Right hindlimb (tissue), 1 donor: ENCODE measurements around the gene ADGB.

ENCODE experiments used
- DNase-seq: peaks from one replicate; pipeline ENCODE4 v3.0.0-alpha.2; 2018

Gene ADGB

DNA sequence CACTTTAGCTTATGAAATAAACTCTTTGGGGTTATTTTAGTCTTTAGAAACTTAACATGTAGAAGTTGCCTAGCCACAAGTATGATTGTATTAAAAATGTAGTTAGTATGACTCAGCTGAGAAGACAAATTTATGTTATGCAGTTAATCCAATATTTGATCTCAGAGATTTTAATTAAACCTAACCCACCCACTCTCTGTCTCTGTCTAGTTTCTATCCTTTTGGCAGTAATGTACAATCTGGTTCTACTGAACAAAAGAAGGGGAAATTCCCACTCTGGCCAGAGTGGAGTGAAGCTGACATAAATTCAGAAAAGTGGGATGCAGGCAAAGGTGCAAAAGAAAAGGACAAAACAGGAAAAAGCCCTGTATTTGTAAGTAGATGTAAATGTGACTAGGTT lies 36.4 kb downstream of the ADGB start:
- no peak for DNase-seq

DNA sequence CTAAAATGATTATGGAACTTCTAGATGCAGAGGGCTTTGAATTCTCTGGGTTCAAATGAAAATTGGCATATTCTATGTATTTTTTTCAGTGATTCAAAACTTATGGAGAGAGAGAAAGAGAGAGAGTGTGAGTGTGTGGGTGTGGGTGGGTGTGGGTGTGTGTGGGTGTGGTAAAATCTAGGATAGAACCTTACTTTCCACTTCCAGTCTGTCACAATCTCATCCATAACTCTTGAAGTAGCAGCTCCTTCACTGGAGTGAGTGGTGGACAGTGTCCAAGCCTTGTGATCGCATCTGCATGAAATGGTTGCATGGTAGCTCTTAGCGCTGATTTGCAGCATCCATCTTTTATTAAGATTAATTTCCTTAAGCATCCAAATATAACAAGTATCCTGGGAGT lies 37.7 kb downstream of the ADGB start:
- DNase-seq: no peak

DNA sequence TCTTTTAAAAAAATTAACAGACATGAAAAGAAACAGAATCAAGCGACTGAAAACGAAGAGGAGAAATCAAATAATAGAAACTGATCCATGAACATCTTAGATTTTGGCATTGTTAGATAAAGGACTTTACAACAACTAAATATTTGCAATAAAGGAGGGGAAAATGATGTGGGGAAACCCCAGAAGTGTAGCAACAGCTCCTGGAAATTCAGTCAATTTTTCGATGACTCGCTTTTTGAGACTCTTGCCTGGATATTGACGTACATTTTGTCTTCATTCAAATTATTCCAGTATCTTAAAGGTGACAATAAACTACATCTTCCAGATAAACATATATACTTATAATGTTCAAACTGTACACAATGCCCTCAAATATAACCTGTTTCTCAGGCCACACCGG lies 44.1 kb downstream of the ADGB start:
- DNase-seq: no peak

DNA sequence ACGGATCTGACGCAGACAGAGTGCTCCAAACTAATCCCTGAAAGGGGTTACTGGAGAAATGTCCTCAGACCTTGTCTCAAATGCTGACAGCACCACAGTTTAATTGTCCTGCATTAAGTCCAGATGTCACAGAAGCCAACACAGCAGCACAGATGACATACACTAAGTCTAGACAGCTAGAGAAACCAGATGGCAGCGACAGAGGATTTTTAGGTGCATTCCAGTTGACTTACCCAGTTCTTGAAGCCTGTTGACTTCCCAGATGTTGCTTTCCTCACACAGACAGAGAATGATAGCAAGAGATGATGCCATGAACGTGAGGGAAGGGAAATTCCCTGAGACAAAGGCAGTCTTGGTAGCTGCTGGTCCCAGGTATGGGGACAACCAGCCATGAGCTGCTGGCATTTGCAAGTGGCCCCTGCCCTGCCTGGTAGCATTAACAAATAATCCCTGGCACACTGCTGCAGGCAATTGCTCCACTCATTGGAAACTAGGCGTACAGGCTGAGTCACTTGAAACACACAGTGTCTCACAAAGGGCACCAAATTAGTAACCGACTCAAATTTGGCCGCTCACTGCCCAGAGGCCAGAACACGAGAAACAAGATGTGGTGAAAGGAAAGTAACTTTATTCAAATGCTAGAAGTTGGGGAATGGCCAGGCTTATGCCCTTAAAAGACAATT lies 52.2 kb downstream of the ADGB start:
- no peak for DNase-seq

DNA sequence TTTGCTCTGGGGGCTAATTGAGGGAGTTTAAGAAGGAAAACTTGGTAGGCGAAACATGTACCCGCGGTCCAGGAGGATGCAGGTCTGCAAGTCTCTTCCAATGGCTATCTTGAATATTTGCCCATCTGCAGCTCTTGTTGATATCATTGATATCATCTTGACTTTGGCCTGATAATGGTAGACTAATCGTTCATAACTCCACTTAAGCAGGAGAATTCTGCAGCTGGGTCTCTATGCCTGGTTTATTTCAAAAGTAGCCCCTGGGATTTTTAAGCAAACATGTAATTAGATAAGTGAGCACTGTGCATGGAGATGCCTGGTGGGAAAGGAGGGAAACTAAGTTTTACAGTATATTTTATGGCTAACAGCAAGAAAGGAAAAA lies 52.7 kb downstream of the ADGB start:
- no peak for DNase-seq

DNA sequence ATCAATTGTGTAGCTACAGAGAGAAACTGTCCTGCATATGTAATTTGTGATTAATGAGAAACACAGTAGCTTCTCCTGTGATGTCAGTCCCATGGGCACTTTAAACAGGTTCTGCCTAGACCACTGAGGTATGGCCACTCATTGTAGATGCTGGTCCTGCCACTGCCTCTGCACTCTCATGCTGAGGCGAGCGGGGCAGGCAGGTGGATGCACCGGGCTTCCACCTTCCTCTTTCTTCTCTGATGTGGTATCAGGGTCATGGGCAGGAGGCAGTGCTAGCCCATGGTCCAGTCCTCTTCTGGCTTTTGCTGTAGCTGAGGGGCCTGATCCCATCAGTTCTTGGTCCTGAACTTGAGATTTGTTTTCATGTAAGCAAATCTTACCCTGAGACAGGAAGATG lies 58.7 kb downstream of the ADGB start:
- DNase-seq: no peak

DNA sequence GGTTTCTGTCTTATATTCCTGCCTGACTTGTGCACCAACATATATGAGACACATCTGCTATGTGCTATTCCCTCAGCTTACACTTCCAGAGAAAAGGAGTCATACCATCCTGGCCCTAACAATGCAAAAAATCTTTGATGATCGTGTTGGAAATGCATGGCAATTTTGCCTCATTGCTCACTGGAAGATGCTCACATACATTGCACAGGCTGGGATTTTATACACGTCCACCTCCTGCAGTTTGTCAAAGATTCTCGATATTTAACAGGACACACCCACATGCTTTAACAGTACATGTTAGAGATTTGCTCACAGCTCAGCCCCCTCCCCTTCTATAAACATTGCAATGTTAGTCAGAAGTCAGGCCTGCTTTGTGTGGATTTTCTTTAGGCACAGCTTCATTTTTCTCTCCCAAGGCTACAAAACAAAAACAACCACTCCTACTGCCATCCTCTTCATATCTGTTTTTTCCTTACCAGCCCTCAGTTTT lies 66.1 kb downstream of the ADGB start:
- no peak for DNase-seq

DNA sequence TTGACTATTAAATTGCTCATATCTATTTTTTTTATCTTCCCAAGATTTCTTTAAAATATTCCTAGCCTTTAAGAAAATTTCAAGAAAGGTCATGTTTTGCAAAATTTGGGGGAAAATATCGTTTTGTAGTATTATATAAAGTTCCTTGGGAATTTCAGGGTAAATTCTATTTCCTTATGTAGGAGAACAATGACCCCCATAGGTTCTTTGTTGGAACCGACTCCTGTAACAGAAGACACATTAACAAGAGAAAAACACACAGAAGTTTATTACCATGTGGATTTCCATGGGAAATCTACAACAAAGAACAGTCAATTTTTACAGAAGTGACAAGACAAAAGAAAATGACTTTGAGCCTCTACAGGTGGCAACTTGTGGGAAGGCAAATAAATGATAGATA lies 68.1 kb downstream of the ADGB start:
- no peak for DNase-seq

DNA sequence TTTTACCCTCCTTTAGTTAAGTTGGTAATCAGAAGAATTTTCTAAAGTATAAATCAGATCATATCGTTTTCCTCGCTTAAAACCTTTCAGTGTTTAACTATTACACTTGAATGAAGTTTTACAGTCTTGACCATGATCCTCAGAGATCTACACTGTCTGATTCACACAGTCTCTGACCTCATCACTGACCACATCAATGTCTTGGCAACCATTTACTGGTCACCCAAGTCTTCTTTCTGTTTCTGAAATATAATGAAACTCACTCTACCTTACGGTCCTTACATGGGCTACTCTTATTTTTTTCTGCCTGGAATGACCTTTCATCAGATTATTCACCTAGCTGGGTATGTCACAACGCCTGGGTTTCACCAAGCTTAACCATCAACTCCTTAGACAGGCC lies 71.4 kb downstream of the ADGB start:
- no peak for DNase-seq

DNA sequence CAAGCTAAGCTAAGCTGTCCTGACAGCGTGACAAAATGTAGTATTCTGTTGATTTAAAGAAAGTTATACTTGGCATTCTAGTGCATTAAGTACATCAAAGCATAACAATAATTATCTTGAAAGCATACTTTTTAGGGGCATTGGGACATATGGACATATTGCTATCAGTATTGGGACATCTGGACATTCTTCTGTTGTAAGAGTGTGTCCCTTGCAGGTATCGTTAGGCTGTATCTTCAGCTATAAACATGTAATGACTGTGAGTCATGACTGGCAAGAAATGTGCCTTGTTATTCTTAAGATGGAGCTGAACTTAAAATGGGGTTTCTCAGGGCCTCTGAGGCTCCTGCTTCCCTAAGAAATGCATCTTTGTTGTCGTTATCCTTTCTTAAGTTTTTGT lies 74.3 kb downstream of the ADGB start:
- DNase-seq: no peak

DNA sequence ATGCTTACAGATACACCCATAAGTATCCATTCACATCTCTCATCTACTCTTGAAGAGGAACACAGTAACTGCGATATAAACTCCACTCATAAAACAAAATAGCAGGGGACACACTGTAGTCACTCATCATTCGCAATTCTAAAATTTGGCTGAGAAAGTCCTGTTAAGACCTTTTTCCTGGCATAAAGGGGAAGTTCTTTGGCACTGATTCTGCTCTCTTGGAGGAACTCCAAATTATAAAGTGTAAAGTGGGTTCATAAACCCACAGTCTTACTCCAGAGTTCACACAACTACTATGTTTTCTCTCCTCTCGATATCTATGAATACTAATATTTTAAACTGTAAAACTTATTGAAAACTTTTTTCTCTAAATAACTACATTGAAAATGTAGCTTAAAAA lies 80.6 kb downstream of the ADGB start:
- no peak for DNase-seq

DNA sequence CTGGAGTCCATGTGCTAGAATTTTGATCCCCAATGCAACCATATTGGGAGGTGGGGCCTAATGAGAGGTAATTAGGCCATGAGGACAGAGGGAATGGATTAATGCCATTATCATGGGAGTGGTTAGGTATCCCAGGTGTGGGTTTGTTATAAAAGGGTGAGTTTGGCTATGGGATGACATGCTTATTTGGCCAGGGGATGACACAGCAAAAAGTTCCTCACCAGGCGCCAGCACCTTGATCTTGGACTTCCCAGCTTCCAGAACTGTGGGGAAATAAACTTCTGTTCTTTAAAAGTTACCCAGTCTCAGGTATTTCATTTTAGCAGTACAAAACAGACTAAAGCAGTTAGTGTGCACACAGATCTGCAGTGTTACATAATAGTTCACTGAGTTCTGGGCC lies 84.1 kb downstream of the ADGB start:
- no peak for DNase-seq

DNA sequence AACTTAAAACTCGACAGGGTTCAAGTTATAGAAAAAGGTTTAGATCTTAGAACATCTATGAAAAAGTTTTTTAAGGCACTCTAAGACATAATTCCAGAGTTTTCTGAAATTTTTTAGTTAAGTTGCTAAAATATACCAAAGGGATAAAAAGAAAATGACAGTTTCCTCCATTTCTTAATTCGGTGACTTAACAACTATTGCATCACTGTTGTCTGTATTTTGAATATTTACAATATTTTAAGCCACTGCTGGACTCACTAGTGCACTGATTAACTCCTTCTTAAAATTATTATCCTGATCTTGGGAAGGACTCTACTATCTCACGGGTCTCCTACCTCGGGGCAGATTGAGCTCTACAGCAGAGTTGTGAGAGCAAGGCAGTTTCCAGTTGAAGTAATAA lies 91.0 kb downstream of the ADGB start:
- DNase-seq: no peak

DNA sequence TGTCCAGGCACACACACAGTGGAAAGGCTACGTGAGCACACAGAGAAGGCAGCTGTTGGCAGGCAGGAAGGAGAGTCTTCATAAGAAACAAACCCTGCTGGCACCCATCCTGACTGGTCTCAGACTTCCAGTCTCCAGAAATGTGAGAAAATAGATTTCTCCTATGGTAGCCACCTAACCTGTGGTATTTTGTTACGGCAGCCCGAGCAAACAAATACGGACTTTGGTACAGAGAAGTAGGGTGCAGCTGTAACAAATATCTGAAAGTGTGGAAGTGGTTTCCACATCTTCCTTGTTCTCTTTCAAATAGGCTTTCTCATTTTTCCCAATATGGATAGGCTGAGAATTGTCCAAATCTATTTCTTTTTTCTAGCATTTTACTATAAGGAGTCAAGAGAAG lies 94.6 kb downstream of the ADGB start:
- no peak for DNase-seq

DNA sequence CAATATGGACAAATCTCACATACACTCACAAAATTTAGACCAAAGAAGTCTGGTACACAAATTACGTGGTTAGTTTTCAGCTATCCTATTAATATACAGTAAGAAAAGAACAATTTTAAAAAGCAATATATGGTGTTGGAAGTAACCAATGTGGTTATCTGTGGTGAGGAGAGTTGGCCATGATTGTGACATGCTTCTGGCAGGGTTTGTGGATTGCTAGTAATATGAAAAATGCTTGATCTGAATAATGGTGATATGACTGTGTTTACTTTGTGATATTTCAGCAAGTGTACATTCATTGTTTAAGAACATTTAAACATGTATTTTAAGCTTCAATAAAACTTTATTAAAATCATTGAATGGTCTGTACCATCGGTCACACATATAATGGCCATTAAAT lies 99.1 kb downstream of the ADGB start:
- DNase-seq: no peak

DNA sequence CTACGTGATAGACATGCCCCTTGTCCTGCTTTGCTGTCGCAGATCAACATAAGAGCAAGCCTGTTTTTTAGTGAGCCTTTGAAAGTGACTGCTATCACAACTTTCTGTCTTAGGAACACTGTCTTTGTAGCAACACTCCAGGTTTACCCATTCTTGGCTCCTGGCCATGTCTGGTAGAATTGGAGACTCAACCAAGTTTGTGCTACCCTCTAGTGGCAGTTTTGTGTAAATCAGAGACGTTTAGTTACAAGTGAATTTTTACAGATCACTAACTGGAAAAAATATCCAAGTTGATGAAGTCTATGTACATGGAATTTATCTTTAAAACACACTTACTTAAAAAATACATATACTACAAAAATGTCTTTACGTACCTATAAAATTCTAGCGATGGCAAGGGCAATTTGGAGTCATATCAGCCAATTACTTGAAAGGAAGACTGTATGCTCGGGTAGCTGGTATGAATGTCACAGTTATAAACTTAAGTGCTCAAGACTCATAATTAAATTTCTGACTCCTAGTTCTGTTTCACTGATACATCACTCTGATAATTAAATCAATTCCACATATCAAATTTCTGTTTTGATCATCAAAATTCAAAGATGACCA lies 101.4 kb downstream of the ADGB start:
- DNase-seq: peak; percentile 67

DNA sequence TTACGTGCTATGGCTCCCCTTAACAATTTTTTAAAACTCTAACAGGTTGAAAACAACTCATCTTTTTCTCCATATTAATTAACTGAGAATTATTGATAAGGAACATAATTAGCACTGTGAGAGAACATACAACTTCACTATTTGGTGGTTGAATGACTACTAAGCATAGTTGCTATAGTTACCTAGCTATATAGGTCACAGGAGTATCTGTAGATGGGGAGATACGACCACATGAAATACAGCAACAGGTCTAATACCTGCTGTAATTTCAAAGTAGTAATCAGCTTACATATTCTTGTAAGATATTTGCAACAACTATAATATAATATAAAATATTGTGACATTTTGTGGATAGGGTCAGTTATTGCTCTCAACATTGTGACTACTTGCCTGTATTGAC lies 102.9 kb downstream of the ADGB start:
- DNase-seq: no peak

DNA sequence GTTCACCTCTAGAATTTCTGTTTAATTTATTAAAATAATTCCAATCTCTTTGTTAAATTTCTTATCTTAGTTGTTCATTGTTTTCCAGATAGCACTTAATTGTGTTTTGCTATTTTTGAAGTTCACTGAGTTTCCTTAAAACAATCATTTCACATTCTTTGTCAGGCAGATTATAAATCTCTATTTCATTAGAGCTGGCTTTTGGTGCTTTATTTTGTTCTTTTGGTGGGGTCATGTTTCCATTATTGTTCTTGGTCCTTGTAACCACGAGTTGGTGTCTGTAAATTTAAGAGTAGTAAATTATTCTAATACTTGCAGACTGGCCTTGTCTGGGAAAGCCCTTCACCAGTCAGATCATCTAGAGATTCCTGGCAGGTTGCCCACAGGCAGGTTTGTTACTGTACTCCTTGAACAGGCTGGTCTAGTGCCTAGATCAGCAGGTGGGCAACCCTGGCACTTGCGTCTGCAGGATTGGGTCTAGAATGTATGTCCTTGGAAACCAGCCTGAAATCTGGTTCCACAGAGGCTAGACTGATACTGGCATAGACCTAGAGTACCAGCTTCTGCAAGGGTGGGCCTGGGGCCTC lies 110.4 kb downstream of the ADGB start:
- DNase-seq: no peak

DNA sequence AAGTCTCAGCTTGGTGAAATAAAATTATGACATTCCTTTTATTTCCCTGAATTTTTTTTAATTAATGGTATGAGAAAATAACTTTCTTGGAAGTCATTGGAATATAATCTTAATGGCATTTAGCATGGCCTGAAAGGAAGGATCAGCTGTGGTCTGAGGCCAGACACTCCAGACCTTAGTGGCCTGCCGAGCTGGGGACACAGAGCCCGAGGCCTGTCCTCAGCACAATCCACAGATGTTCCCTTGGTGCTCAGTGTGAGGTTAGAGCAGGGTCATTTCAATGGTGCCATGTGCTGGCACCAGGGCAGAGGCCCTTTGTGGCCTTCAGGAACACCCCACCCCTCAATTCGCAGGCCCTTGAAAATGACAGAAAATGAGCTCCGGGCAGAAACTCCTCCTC lies 120.6 kb downstream of the ADGB start:
- no peak for DNase-seq

DNA sequence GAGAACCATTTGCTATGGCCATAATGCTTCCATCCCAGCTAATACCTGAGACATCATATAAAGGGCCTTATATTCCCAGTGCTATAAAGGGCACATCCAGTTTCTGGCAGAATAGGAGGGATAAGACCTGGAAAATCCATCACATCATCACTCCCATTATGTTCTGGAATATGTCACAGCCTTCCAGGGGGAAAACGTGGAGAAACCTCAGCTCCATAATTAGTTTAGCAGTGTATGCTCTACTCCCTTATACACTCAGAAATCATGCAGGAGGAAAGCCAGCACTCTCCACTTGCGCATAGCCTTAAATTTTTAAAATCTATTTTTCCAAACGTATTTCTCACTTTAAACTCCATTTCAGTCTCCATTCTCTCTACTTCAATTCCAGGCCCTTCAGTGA lies 140.9 kb downstream of the ADGB start:
- no peak for DNase-seq

DNA sequence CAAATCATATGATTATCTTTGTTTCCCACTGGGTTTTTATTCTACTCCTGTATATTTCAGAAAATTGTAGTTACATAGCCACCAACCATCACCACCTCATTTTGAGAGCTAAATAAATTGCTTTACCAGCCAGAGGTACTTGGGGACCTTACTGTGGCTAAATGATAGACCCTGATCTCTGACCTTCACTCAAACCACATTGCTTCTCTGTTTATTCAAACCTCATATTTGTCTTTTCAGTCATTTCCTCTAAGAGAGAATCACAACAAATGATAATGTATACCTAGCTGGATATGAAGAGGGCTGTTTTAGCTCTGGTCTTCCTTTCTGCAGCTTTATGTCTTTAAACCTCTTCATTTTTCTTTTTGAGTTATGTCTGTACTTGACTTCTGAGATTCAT lies 142.8 kb downstream of the ADGB start:
- no peak for DNase-seq

DNA sequence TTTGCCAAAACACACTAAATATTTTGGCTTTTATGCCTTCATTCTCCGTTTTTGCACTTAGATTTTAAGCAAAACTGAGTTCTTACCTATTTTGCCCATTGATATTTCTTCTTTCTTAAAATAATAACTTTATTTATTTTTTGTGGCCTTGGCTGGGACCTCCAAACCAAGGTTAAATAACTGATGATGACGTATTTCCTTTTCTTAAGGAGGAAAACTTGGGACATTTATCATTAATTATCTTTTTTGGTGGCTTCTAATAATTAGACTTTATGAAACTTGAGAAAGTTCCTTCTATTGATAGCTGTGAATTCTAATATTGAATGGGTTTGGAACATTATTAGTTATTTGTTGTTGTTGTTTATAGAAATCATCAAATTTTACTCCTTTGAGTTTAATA lies 154.5 kb downstream of the ADGB start:
- DNase-seq: no peak

DNA sequence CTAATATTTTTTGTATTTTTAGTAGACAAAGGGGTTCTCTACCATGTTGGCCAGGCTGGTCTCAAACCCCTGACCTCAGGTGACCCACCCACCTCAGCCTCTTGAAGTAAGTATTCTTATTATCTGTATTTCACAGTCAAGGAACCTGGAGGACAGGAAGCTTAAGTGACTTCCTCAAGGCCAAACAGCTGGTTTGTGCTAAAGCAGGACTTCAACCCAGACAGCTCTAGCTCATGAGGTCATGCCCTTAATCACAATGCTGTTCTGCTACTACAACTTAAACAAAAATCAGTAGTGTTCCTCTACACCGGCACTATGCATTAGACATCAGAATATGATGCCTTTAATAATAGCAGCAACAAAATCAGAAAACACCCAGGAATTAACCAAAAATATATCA lies 168.9 kb downstream of the ADGB start:
- DNase-seq: no peak

DNA sequence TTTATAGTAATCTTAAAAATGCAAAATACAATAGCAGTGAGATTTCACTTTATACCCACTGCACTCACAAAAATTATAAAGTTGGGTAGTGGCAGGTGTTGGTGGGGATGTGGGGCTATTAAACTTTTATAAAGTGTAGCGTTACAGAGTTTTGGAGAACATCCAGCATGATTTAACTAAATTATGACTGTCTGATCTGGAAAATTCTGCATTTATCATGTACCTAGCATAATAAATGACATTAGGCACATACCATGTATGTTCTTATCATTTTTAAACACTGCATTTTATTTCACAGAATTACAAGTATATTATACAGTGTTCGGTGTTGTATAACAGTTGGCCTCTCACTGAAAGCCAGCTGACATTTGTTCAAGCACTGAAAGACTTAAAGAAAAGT lies 169.9 kb downstream of the ADGB start:
- DNase-seq: no peak
